Endometrial microvascular endothelial cells (primary cell): ENCODE measurements around the gene ANKRD49. TPM values are rescaled to one million over a fixed set of nuclear protein-coding genes. Genes with fewer than 3 reads are reported as not detected.

Source experiments
- in situ Hi-C: cut with HindIII; loops from 2 replicates; pipeline ENCODE4 v1.10.0; 2017; ENCODE audit warnings: low sequenced_read_pairs, low pct_unique_long_range_greater_than_20kb; ENCODE audit errors: inconsistent ontology term
- total RNA-seq: library from RNA; depleted of rRNA; stranded (reverse); fragments of >200 nt; gene quantifications from one replicate; pipeline ENCODE4 v1.2.3, GENCODE V29; 2015; ENCODE audit errors: inconsistent ontology term

Gene ANKRD49
- total RNA-seq, 1 donor from 2014 or later, result 9.9 TPM

- in situ Hi-C loops, result no loop called here
Observed at GRCh38 chr11:94533696-94534630, 40.2 kb downstream of the ANKRD49 start.

DNA sequence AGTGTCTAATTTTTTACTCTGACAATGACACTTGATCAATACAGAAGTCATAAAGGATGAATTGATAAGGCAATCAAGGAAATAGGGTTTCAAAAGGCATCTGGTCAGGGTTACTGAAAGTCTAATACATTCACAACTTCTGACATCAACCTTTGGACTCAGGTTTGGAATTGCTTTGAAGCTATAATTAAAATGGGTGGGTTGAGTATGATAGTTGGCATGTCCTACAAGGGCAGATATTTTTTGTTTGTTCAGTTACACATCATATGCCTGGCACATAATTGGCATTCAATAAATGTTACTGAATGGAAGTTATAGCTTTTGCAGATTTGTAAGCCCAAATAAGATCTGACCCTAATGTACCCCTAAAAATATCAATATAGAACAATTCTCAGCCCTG, 42.6 kb downstream of the ANKRD49 start:
- in situ Hi-C loops, result no loop called here

DNA sequence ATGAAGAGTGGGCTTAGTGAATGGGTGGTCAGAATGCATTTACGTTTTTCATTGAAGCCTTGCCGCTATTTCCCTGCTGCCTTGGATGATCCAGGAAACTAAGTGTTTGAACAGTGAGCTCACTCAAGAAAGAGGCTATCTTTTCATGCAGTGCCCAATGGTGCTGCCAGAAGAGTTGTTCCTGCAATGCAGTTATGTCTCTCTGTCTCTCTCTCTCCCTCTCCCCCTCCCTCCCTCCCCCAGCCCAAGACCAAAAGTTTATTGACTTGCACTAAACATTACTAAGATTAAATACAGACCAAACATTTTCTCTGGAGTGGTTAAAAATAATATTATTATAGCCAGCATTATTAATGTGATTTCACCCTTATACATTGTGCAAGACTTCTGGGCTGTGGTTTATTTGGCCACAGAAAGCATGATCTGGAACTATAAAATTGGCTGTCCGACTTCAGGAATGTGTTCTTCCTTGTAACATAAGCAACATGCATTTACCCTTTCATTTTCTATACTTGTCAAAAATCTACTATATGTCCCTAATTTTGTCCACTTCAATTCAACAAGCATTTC, 43.3 kb downstream of the ANKRD49 start:
- in situ Hi-C loops, result no loop called here

DNA sequence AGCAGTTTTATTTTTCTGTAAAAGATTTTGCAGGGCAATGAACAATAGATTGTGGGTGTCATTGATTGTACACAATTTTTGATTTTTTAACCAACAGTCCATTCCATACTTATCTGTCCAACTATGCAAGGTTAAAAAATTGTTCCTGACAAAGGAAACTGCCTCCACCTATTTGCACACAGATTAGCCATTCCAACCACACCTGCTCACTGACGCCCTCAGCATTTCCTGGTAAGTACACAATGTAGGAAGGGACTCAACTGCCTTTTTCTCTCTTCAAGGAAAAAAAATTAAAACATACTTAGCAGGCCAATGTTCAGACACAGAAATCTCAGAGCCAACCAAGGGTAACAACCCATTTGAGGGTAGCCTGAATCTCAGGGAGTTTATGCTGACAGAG, 45.6 kb downstream of the ANKRD49 start:
- in situ Hi-C loops, result no loop called here

GRCh38 chr11:94543695-94544645, 50.2 kb downstream of the ANKRD49 start, which contains the start of gene FUT4:
Gene FUT4 (plus strand): TSS chr11:94543921. CDS start chr11:94544134, 213 bp downstream.
- in situ Hi-C loops, result no loop called here

DNA sequence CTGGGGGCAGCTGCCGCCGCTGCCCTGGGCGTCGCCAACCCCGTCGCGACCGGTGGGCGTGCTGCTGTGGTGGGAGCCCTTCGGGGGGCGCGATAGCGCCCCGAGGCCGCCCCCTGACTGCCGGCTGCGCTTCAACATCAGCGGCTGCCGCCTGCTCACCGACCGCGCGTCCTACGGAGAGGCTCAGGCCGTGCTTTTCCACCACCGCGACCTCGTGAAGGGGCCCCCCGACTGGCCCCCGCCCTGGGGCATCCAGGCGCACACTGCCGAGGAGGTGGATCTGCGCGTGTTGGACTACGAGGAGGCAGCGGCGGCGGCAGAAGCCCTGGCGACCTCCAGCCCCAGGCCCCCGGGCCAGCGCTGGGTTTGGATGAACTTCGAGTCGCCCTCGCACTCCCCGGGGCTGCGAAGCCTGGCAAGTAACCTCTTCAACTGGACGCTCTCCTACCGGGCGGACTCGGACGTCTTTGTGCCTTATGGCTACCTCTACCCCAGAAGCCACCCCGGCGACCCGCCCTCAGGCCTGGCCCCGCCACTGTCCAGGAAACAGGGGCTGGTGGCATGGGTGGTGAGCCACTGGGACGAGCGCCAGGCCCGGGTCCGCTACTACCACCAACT, 51.0 kb downstream of the ANKRD49 start:
- in situ Hi-C loops, result no loop called here

GRCh38 chr11:94545264-94546161, 51.7 kb downstream of the ANKRD49 start:
- in situ Hi-C loops, result no loop called here

GRCh38 chr11:94546162-94546470, 52.3 kb downstream of the ANKRD49 start:
- in situ Hi-C loops, result no loop called here

DNA sequence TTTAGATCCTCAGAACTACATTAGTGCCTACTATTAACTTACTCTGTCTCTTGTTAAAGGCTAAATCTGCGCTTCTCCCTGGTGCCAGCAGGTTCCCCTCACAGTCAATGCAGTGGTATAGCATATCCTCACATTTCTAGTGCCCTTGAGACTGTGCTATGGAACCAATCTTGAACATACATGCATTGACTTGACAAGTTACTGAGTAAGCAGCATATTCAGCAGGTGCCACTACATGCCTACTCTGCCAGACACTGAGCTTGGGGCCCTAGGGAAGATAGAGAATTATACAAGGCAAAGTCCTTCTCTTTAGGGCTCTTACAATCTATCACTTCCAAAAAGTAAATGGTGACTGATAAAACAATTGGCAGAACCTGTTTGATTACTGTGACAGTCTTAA, 53.1 kb downstream of the ANKRD49 start:
- in situ Hi-C loops, result no loop called here

GRCh38 chr11:94549146-94549545, 55.4 kb downstream of the ANKRD49 start:
- in situ Hi-C loops, result no loop called here

Other genes with a start within 250 kb of the ANKRD49 start
- gene IZUMO1R, start 189.4 kb upstream of the ANKRD49 start, total RNA-seq, result not detected
- gene GPR83, start 92.6 kb upstream of the ANKRD49 start, total RNA-seq, result not detected
- 17.7 TPM for gene MRE11, start 140 bp upstream of the ANKRD49 start, total RNA-seq
- gene C11orf97, start 18.5 kb downstream of the ANKRD49 start, total RNA-seq, result not detected
- gene FUT4, start 49.9 kb downstream of the ANKRD49 start, total RNA-seq, result 4.0 TPM
- gene PIWIL4, start 73.4 kb downstream of the ANKRD49 start, total RNA-seq, result not detected